ENCODE data around the gene KIRREL2.

KIRREL2 gene

DNA sequence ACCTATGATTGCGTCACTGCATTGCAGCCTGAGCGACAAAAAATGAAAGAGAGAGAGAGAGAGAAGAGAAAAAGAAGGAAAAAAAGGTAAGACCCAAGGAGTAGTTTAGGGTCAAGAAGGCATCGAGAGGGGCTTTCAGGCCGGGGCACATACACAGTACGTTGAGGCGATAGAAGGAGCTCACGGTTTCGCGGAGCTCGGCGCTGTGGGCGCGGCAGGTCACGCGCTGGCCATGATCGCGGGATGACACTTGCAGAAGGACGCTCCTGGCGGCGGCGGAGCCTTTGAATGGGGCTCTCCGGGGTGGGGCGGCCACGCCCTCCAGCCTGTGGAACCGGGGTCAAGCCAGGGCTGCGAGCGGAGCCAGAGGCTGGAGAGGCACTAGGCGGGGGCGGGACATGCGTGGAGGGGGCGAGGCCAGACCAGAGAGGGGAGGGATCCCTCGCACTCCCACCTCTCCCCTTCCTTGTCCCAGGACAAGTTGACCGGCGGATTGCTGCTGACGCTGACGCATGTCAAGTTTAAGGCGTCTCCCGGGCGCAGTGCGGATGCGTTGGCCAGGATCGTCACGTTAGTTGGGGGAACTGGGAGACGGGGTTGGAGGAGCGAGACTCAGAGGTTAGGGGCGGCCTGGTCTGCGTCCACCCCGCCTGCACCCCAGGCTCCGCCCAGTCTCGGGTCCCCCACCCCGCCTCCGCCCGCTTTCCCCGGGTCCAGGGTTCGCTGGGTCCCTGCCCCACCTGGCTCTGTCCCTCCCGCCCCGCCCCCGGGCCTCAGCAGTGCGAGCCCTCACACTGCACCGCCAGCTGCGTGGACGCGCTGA is 11.3 kb upstream of the KIRREL2 start:
- DNase-seq, result no peak

DNA sequence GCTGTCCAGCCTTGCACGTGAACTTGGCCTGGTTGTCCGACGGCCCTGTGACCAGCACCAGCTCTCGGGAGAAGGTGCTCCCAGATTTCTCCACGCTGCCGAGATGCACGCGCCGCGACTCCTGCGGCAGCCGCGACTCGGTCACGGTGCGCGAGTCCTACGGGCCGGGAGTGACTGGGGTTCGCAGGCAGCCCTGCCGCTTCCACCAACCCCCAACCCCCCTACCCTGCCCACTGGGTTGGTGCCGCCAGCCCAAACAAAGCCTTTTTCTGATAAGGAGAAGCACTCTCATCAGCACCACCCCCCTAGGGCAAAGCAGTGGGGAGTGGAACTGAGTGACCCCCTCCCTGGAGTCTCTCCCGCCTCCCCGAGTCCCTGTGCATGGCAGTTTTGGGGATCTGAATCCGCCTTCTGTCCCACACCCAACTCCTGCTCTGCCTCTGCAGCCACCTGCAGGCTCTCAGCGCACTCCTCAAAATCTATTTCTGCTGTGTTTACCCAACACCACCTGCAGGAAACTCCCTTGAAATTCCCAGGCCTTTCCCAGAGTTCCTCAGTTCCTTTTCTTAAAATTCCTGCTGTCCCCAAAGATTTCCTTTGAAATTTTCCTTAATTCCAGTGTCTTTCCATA is 10.6 kb upstream of the KIRREL2 start:
- DNase-seq, result no peak

DNA sequence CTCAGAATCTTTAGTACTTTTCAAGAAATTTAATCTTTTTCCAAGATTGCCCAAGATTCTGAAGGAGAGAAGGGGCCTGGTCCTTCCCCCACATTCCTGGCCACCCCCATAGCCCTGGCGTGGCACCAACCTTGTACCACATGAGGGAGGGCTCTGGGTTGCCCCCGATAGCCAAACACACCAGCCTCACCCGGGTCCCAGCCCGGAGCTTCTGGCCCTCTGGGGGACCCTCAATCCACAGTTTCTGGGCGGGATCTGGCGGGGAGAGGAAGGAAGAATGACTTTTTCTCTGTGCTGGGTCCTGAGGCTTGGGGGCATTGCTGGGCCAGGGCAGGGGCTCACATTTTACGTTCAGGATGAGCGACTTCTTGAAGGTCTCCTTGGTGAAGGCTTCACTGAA is 8.8 kb upstream of the KIRREL2 start:
- DNase-seq, result no peak

DNA sequence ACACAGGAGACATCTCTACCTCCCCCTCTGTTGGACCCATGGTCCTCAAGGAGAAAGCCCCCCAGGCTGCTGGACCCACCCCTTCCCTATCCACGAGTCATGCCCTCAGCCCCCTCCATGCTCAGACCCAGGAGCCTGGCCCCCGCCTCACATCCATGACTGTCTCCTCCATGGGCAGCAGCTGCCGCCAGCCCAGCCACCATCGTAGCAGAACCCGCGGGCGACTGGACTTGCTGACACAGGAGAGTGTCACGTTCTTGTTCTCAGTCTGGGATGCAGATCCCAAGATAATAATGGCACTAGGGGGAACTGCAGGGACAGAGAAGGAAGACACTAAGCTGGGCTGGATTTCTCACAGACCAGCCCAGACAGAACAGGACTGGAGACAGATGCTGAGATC is 8.2 kb upstream of the KIRREL2 start:
- DNase-seq, result no peak

DNA sequence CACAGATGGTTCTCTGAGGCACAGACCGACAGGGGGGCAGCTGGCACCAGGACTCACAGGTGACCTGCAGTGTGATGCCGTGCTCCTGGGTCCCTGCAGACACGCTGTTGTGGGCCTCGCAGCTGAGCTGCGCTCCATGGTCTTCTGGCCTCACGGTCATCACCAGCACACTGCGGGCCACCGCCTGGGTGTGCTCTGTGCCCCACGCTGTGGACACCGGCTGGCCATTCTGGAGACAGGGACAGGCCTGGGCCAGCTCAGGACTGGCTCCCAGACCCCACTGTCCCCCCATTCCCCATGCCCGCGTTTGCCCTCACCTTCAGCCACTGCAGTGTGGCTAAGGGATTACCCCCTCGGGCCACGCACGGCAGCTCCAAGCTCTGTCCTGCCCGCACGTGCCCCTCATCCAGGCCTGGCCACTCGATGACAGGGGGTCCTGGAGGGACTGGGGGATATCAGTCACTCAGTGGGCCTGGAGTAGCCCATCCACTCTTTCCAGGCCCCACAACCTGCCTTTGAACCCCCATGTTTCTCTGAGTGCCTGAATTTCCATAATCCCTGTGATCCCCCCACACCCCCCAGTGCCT is 7.7 kb upstream of the KIRREL2 start:
- no peak for DNase-seq

DNA sequence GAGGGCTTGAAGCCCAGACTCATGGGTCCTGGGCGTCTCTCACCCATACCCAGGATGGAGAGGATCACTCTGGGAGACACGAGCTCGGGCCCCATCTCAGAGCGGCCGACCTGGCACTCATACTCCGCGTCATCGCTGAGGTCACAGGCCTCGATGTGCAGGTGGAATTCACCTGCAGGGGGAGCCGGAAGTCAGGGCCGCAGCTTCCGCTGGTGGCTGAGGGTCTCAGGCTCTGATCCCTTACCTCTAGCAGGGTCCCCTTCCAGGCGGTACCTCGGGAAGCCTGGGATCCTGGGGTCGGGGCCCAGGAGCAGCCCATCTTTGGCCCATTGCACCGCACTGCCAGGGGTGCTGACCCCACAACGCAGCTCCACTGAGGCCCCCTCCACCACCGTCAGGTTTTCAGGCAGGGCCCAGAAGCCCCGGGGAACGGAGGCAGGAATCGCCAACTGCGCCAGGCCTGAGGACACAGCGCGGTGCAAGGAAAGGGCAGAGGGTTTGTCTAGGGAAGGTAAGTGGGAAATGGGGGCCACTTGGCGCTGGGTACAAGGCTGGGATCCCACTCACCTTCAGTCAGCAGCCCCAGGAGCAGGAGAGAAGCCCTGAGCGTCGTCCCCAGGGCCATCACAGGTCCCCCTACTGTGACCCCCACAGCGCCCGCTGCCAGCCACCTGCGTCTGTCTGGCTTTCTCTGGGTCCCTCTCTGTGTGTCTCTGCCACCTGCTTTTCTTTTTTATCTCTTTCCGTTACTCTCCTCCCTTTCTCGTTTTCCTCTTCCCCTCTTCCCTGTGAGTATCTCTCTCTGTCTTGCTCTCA is 5.3 kb upstream of the KIRREL2 start:
- no peak for DNase-seq

DNA sequence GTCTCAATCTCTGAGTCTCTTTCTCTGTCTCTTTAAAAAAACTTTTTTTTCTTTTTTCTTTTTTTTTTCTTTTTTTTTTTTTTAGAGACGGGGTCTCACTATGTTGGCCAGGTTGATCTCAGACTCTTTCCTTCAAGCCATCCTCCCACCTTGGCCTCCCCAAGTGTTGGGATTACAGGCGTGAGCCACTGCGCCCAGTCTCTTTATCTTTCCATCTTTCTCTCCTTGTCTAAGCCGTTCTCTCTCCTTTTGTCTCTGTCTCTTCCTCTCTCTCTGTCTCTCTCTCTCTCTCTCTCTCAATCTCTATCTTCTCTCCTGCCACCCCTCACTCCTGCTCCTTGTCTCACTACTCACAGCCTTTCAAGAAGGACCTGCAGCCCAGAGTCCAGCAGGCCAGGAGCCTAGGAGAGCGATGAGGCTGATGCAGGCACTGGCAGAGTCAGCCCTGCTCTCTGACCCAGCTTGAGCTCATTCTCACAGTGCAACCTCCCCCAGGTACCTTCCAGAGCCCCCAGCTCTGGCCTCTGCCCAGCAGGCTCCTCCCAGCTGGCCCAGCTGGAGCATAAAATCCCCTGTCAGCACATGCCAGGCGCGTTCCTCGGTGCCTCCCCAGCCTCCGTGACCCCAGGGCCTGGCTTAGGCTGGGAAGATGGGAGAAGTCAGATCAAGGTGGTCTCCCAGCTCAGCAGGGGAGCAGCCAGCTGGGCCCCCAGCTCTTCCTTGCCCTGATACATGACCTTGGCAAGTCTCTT is 4.5 kb upstream of the KIRREL2 start, which contains the start of gene NPHS1:
TSS of gene NPHS1 (minus strand) at position 476 of the 752 bp plus-strand sequence. CDS start 667 bp downstream, outside the sequence.
- DNase-seq, result no peak

DNA sequence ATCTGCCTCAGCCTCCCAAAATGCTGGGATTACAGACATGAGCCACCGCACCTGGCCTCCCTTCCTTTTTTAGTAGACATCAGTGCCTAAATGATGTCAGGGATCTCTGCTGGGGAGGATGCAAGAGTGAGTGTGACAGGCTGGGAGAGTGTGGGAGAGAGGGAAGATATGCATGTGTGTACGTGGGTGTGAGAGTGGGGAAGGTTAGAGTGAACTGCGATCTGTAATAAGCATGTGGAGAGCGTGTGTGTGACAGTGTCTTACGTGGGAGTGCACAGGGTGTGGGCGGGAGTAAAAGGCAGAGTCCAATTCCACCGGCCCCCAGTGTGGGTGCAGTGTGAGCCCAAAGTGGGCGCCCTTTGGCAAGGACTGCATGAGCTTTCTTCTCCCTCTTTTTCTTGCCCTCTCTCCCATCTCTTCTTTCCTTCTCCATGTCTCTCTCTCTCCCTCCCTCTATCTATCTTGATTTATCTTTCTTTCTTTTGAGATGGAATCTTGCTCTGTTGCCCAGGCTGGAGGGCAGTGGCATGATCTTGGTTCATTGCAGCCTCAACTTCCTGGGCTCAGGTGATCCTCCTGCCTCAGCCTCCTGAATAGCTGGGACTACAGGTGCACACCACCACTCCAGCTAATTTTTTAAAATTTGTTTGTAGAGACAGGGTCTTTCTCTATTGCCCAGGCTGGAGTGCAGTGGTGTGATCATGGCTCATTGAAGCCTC is 3.5 kb upstream of the KIRREL2 start:
- no peak for DNase-seq

DNA sequence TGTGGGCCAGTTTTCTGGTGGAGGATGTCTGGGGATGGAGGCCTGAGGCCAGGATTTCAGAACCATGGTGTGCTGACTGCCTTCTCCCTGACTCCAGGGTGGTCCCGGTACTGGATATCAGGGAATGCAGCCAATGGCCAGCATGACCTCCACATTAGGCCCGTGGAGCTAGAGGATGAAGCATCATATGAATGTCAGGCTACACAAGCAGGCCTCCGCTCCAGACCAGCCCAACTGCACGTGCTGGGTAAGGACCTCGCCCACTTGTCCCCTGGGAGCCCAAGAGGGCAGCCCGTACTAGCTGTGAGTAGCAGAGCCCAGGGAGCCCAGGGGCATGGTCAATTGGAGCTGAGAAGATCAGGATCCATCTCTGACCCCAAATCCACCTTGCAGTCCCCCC is 1.6 kb downstream of the KIRREL2 start:
- DNase-seq, result no peak

DNA sequence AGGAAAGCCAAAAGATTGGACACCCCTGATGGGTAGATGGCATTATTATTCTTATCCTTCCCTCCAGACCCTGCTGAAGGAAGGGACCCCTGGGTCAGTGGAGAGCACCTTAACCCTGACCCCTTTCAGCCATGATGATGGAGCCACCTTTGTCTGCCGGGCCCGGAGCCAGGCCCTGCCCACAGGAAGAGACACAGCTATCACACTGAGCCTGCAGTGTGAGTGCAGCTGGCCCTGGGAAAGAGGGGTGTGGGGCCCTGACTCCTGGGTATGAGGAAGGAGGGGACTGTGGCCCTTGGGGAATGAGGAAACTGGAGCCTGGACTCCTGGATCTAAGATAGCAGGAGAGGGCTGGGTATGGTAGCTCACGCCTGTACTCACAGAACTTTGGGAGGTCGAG is 2.7 kb downstream of the KIRREL2 start:
- no peak for DNase-seq

DNA sequence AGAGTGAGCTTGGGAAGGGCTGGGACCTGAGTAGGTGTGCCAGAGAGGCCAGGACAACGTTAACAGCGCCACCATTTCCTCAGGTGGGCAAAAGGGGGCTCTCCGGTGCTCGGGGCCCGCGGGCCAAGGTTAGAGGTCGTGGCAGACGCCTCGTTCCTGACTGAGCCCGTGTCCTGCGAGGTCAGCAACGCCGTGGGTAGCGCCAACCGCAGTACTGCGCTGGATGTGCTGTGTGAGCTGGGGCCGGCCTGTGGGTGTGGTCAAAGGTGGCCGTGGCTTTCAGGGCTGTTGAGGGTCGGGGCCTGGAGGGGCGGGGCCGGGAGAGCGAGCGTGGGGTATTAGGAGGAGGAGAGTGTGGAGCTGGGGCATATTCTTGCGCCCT is 3.7 kb downstream of the KIRREL2 start:
- no peak for DNase-seq

DNA sequence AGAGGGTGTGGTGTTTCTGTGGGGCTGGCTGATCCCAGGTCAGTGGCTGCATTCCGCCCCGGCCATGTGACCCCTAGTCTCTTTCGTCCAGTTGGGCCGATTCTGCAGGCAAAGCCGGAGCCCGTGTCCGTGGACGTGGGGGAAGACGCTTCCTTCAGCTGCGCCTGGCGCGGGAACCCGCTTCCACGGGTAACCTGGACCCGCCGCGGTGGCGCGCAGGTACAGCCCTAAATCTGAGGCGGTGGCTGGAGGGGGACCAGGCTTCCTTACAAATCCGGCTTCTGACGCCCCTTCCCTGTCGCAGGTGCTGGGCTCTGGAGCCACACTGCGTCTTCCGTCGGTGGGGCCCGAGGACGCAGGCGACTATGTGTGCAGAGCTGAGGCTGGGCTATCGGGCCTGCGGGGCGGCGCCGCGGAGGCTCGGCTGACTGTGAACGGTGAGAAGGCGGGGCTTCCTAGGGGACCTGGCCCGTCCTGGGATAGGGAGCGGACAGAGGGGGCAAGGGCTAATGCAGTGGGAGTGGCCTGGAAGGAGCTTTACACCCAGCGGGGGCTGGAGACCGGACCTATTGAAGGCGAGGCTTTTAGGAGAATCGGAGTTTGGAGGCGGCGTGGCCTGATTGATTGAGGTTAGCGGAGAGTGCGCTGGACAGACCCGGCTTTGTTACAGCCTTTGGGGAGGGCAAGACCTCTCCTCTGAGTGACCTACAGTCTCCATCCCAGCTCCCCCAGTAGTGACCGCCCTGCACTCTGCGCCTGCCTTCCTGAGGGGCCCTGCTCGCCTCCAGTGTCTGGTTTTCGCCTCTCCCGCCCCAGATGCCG is 4.3 kb downstream of the KIRREL2 start:
- DNase-seq, result no peak

DNA sequence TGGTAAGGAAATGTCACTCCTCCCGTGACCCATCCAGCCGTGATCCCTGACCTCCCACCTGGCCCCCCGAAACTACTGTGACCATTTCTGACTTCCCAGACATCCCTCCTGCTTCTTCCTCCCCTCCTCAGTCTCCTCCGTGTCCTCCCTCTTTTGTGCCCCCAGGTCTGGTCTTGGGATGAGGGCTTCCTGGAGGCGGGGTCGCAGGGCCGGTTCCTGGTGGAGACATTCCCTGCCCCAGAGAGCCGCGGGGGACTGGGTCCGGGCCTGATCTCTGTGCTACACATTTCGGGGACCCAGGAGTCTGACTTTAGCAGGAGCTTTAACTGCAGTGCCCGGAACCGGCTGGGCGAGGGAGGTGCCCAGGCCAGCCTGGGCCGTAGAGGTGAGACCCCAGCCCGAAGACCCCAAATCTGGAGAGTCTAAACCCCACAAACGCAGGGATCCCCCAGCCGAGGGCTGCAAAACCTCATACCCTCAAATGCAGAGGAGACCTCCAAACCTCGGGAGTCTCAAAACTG is 5.0 kb downstream of the KIRREL2 start:
- no peak for DNase-seq

DNA sequence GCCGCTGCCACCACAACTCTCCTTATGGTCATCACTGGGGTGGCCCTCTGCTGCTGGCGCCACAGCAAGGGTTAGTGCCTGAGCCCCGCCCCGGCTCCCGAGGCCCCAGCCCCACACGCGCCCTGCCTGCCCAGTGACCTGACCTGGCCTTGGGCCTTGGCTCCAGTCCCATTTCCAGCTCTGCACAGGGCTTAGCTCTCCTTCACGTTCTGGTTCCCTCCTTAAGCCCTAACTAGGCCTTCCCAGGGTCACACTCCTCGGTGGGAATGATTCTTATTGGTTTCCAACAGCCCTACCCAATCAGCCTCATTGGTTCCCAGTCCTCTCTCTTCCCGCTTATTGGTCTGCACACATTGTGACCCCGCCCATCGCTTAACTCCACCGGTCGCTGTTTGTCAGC is 5.8 kb downstream of the KIRREL2 start:
- DNase-seq, result no peak

DNA sequence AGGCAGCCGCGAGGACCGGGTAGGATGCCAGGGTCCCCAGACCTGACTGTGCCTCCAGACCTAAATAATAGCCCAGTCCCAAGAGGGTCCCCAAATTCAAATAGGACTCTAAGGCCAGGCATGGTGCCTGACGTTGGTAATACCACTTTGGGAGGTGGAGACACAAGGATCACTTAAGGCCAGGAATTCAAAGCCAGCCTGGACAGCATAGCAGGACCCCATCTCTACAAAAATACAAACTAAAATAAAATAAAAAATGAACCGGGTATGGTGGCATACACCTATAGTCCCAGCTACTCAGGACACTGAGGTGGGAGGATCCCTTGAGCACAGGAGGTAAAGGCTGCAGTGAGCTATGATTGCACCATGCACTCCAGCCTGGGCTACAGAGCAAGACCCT is 6.3 kb downstream of the KIRREL2 start:
- no peak for DNase-seq

DNA sequence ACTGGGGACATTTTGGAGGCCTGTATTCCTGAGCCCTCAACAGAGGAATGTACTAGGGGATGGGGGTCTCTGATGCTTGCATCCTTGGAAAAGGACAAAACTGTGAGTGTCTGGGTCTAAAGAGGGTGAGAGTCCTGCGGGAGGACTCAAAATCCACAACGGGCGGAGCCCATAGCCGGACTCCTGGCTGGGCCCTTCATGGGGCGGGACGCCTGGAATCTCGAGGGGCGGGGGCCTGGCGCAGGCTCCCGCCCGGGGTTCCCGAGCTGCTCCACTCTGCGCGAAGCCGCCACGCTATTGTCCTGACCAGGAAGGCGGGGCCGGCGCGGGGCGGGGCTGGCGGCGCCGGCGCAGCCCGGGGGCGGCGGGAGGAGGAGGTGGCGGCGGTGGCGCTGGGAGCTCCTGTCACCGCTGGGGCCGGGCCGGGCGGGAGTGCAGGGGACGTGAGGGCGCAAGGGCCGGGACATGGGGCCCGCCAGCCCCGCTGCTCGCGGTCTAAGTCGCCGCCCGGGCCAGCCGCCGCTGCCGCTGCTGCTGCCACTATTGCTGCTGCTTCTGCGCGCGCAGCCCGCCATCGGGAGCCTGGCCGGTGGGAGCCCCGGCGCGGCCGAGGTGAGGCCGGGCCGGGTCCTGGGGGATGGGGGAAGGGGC is 11.6 kb downstream of the KIRREL2 start, which contains the start of gene APLP1:
TSS of gene APLP1 (plus strand) at position 403 of the 651 bp plus-strand sequence. CDS start at position 466, 63 bp downstream.
- DNase-seq, result peak; percentile 72

DNA sequence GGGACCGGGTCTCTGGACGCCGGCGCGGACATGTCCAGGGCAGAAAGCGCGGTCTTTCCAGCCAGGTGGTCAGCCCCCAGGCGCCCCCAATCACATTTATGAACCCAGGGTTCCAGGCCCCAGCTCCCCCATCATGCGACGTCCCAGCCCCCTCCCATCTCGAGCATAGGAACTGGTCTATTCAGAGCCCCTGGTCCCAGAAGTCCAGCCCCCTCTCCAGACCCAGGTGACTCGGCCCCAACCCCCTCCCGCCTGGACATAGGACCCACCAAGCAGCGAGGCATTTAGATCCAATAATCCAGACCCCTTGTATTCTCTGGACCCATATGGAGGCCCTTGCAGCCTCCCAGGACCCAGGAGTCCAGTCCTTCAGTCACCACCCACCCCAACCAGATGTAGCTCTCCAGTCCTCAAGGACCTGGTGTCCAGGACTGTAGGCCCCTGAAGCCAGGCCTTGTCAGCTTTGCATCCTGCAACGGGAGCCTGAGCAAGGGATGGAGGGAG is 12.2 kb downstream of the KIRREL2 start:
- DNase-seq, result no peak

DNA sequence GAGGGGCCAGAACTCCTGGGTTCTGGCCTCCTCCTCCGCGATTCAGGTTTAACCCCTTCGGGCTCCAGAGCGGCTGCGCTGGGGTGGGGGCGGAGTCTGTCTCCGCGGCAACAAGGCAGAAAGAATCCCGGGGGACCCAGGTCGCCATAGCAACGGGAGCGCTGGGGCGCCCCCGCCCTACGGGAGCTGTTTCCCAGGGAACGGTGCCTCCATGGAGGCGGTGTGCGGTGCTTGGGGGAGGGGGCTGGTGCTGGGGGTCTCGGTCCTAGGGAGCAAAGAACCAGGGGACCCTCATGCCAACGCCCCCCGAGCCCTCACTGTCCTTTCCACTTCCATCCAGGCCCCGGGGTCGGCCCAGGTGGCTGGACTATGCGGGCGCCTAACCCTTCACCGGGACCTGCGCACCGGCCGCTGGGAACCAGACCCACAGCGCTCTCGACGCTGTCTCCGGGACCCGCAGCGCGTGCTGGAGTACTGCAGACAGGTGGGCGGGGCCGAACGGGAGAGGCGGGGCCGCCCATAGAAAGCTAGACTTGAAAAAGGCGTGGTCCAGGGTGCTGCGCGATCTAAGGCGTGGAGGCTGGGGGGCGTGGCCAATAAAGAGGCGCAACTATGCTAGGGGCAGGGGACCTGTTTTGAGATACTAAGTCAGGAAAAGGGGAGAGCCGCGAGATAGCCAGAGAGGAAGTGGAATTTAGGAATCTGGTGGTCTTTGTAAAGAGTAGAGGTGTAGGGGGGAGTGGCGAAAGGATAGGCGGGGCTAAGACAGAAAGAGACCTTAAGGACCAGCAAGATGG is 12.8 kb downstream of the KIRREL2 start:
- no peak for DNase-seq
